Measurements from ENCODE around the gene SEMA6A.

Gene SEMA6A

GRCh38 chr5:116521173-116521872 is 53.3 kb downstream of the SEMA6A start:
- DNase-seq, result no peak

- DNase-seq, result no peak
Observed at GRCh38 chr5:116520771-116521170, 53.9 kb downstream of the SEMA6A start.

DNA sequence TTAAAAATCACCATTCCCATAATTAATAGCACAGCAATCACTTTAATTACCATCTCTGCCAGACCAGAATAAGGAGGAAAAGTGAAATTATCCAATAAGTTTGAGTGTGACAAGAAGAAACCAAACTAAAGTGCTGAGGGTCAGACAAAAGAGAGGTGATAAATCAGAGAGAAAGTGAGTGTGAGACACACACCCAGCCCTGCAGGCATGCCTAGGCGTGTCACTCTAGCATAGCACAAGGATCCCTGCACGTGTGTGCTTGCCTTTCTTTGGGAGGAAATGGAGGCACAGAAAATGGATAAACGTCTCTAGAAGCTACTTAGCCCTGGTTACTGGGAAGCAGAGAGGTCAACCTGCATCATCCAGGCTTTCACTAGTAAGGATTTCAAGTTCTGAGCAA is 56.2 kb downstream of the SEMA6A start:
- DNase-seq, result no peak

GRCh38 chr5:116517488-116517887 is 57.1 kb downstream of the SEMA6A start:
- no peak for DNase-seq

DNA sequence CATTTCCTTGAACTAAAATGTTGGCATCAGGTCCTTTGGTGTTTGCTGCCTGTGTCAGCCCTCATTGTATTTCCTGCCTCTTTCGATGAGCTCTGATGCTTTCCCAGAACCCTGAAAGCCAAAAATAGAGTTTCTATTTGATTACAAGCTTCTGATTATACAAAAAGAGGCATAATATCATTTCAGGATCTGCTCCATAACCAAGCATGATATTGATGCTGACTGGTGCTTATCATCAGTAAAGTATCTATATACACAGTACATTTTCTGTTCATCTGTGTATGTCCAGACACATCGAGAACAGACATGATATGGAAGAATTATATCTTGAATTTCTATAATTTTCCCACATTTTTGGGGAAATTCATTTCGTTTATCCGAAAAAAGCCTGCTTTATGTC is 58.6 kb downstream of the SEMA6A start:
- no peak for DNase-seq

- DNase-seq, result no peak
Observed at GRCh38 chr5:116514421-116514970, 60.1 kb downstream of the SEMA6A start.

DNA sequence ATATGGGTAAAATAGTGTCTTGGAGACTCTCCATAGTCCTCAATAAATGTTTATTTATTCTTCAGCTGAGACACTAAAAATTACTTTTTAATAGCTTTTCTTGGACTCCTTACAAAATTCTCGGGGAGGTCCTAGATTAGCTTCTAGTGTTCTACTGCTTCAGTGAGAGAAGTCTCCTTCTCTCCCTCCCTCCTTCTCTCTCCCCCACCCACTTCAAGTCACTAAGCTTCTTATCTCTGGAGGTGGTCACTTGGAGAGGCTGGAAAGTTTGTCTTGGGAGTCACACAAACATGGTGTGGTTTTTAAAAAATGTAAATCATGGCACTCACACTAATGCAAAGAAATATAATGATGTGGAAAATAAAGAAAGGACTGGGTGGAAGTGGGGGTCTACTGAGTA is 64.1 kb downstream of the SEMA6A start:
- no peak for DNase-seq

DNA sequence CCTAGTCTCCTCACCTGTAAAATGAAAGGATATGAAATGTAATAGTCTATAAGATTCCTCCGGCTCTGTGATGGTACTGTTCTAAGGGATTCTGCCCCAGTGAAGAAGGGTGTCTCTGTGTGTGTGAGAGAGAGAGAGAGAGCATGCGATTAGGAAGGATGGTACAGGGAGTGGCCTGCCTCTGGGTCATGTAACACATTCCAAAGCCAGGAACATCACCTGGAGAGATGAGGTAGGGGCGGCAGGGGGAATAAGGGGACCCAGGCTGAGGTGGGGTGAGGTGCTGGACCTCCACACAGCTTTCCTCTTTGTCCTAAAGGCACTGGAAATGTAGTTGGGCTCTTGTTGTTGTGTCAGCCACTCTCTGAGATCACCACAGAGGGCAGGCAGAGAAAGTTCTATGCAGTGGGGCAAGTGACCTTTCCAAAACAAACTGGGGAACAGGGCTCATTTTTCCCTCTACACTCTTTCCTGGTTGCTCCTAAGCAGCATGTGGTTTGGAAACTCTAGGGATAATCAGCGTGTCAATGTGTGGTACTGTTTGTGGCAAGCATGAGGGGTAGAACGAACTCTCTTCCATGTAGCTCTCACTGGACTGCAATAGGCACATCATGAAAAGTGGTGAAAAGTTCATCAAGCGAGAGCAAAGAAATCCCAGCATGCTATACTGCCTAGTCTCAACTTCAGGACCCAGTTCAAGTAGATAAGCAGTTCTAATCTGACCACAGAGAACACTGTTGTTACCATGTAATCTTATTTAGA is 65.0 kb downstream of the SEMA6A start:
- DNase-seq, result no peak

DNA sequence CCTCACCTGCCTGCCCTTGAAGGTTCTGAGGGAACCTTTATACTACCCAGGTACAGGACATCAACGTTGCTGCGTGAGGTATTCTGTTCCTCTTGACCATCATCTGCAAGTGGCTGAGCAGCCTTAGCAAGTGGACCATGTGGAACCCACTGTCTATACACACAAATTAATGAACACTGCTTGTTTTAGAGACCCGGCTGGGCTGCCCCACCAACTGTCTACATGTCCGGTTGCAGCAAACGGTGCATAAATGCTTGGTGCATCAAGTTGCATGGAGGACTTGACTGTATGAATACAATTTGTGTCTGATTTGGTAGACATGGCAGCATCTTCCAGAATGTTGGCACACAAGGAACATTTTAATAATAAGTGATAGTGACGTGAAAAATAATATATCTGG is 65.8 kb downstream of the SEMA6A start:
- no peak for DNase-seq

DNA sequence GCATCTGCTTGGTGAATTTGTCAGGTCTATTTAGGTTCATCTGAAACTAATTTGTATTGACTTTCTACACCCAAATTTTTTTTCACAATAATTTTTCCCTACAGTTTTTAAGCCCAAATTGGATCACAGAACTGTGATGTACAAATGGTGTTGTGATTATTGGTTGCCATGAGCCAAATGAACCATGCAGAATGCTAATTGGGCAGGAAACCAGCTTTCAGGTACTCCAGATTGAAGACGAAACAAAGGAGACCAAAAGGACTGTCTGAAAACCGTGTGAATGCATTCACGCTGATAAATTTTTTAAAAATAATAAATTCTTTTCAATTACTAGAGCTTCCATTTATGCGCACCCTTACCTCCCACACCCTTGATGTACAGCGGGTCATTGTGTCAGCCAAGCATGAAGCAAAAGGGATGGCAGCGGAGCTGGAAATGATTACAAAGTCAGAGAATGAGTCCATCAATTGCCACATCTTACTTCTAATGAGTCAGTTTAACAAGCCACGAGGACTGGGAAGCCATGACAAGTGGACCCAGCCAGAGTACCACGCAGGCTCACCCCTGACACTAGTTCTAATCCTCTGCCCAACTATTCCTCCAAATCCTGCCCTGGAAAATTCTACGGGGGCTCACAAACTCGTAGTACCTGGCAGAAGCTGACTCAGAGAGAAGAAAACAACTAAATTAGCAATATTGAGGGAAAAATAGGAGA is 66.5 kb downstream of the SEMA6A start:
- no peak for DNase-seq

DNA sequence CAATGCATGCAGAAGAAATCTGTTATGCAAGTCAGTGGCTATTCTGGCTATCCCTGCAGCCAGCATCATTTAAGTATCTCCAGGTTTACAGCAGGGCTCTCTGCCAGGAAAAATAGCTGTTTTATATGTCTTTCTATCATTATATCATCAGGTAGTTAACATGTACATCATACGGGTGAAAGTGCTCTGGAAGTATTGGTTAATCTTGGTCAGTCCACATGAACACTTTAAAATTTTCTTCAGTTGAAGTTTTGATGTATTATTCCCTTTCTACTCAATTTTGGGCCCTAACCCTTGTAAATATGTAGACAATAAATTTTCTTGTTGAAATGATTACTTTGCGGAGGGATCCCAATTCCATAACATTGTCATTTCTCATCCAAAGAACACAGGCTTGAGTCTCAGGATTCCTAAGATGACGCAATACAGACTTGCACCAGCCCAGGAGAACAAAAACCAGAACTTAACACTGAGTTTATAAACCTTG is 67.5 kb downstream of the SEMA6A start:
- DNase-seq, result no peak

GRCh38 chr5:116506488-116506887 is 68.1 kb downstream of the SEMA6A start:
- DNase-seq, result no peak

GRCh38 chr5:116504593-116505166 is 69.9 kb downstream of the SEMA6A start:
- no peak for DNase-seq

- DNase-seq, result no peak
Observed at GRCh38 chr5:116502616-116503015, 72.0 kb downstream of the SEMA6A start.

- DNase-seq, result no peak
Observed at GRCh38 chr5:116502138-116502537, 72.5 kb downstream of the SEMA6A start.

DNA sequence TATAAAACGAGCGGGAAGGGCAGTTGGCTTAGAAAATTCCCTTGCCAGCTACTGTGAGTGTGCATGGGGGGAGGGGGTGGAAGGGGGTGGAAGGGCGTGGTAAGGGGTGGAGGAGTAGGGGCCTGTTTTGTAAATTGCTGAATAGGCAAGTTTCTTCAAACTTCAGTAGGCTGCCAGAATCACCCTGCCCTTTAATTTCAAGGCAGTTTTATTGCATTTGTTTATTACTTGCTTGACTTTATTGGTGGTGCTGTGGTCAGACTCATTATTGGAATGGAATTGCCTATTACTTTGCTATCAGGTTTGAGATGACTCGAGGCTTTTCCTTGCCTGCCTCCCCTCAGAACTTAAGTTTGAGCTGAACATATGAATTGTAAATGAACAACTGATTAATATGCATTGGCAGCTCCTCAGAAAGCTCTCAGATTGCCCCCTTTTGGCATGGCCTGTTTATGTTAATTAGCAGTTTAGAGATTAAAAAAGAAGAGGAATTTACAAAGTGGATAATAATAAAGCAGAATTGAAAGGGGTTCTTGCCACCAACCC is 76.0 kb downstream of the SEMA6A start:
- no peak for DNase-seq

- DNase-seq, result no peak
Observed at GRCh38 chr5:116497631-116498030, 77.0 kb downstream of the SEMA6A start.

GRCh38 chr5:116495786-116496357 is 78.8 kb downstream of the SEMA6A start:
- no peak for DNase-seq

DNA sequence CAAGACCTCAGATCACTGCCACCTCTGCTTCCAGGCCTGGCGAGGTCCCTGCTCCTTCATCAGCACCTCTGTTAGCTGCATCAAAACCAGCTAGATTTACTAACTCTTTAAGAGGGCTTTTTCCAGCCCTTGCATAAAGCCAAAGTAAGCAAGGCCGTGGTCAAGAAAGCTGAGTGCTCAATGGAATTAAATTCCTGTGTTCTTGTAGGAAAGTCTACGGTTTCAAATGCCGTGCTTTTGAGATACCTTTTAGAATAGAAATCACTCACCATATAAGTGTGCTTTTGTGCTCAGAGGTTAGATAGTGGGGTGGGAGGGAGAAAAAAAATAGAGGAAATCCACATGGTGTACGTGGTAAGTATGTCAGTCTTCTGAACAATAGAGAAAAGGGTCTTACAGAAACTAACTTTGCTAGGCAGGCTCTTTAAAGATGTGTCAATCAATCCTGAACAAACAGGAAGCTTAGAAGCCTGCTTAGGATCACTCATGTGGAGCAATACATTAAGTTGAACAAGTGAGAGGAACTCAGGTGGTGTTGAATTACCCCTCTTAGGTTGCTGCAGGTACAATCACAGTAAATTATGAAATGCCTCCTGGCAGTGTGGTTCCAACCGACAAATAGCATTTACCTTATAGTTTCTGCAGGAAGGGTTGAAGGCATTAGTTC is 79.7 kb downstream of the SEMA6A start:
- no peak for DNase-seq

DNA sequence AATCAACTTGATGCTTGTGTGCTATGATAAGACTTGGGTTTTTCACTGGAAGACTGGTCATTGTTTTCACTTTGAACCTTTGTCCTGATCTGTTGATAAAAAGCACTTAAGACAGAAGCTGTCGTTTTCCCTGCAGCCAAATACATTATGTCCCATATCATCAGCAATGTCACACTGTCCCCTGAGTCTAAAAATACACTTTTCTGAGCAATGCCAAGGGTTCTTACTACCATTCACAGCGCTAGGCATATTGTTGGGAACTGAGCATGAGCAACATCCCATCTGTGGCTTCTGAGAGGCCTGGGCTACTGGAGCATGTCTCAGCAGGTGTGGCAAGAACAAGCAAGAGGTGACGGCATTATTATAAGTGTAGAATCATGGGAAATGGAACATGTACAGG is 81.8 kb downstream of the SEMA6A start:
- no peak for DNase-seq

GRCh38 chr5:116492016-116492623 is 82.5 kb downstream of the SEMA6A start:
- DNase-seq, result no peak
